Liver (tissue), 9 donors: ENCODE measurements around the gene CHN1. TPM values are rescaled to one million over a fixed set of nuclear protein-coding genes. Genes with fewer than 3 reads are reported as not detected.

Experiments used
- DNase-seq: peaks from one replicate; pipeline ENCODE4 v3.0.0-alpha.2; 2017; ENCODE audit warnings: low spot score
- H3K27ac ChIP-seq, 2 donors: one replicate each; pipeline ENCODE4 v1.7.0; 2013; ENCODE audit warnings: inconsistent platforms in 2 of 2, low read length in 2 of 2, control low read depth in 1 of 2, low read depth in 1 of 2, mild to moderate bottlenecking in 1 of 2
- H3K27me3 ChIP-seq, 4 donors: one replicate each; pipeline versions ENCODE4 v1.6.1 to v1.7.0; 2013; ENCODE audit warnings: low read length in 3 of 4, inconsistent platforms in 1 of 4, mild to moderate bottlenecking in 1 of 4, moderate library complexity in 1 of 4; ENCODE audit not compliant: control insufficient read depth in 4 of 4, insufficient read depth in 4 of 4
- H3K36me3 ChIP-seq, 4 donors: one replicate each; pipeline versions ENCODE4 v1.6.1 to v1.7.0; 2013; ENCODE audit warnings: low read length in 3 of 4, mild to moderate bottlenecking in 3 of 4, low read depth in 1 of 4, moderate library complexity in 1 of 4; ENCODE audit not compliant: control insufficient read depth in 4 of 4, insufficient read depth in 3 of 4
- H3K4me1 ChIP-seq, 4 donors: one replicate each; pipeline versions ENCODE4 v1.6.1 to v1.7.0; 2013; ENCODE audit warnings: low read length in 3 of 4, mild to moderate bottlenecking in 3 of 4, moderate library complexity in 1 of 4; ENCODE audit not compliant: control insufficient read depth in 4 of 4, insufficient read depth in 4 of 4
- H3K4me3 ChIP-seq, 3 donors: one replicate each; pipeline versions ENCODE4 v1.6.1 to v1.7.0; 2013; ENCODE audit warnings: low read length in 3 of 3, control low read depth in 1 of 3, low read depth in 1 of 3, mild to moderate bottlenecking in 1 of 3
- H3K9ac ChIP-seq, 2 donors: one replicate each; pipeline ENCODE4 v1.7.0; 2013; ENCODE audit warnings: low read length in 2 of 2, mild to moderate bottlenecking in 2 of 2, moderate library complexity in 2 of 2, control low read depth in 1 of 2, low read depth in 1 of 2
- H3K9me3 ChIP-seq, 4 donors: one replicate each; pipeline versions ENCODE4 v1.6.1 to v1.7.0; 2013; ENCODE audit warnings: low read length in 3 of 4; ENCODE audit not compliant: control insufficient read depth in 4 of 4
- ATF3 ChIP-seq: IDR thresholded peaks from 2 replicates; pipeline ENCODE4 v1.6.1; 2016; ENCODE audit warnings: antibody characterized with exemption
- FOXA1 ChIP-seq: IDR thresholded peaks from 2 replicates; pipeline ENCODE4 v1.6.1; 2016; ENCODE audit warnings: antibody characterized with exemption
- FOXA2 ChIP-seq: IDR thresholded peaks from 2 replicates; pipeline ENCODE4 v1.6.1; 2016; ENCODE audit warnings: antibody characterized with exemption
- GABPA ChIP-seq, 2 donors: IDR thresholded peaks in 1 of 2; conservative IDR thresholded peaks in 1 of 2; 2 replicates each; pipeline ENCODE4 v1.6.1; 2016; ENCODE audit warnings: antibody characterized with exemption in 2 of 2, mild to moderate bottlenecking in 1 of 2, moderate library complexity in 1 of 2
- HNF4A ChIP-seq, 2 donors: conservative IDR thresholded peaks; 2 replicates each; pipeline ENCODE4 v1.6.1; 2016; ENCODE audit warnings: antibody characterized with exemption in 2 of 2, mild to moderate bottlenecking in 2 of 2
- HNF4G ChIP-seq: IDR thresholded peaks from 2 replicates; pipeline ENCODE4 v1.6.1; 2016; ENCODE audit warnings: antibody characterized with exemption
- MAX ChIP-seq: IDR thresholded peaks from 2 replicates; pipeline ENCODE4 v1.6.1; 2016; ENCODE audit warnings: antibody characterized with exemption
- NR2F2 ChIP-seq: IDR thresholded peaks from 2 replicates; pipeline ENCODE4 v1.6.1; 2016; ENCODE audit warnings: antibody characterized with exemption
- RAD21 ChIP-seq, 2 donors: IDR thresholded peaks; 2 replicates each; pipeline ENCODE4 v1.6.1; 2016; ENCODE audit warnings: antibody characterized with exemption in 2 of 2, mild to moderate bottlenecking in 2 of 2
- REST ChIP-seq: IDR thresholded peaks from 2 replicates; pipeline ENCODE4 v1.6.1; 2016; ENCODE audit warnings: antibody characterized with exemption, mild to moderate bottlenecking
- RXRA ChIP-seq, 2 donors: IDR thresholded peaks; 2 replicates each; pipeline ENCODE4 v1.6.1; 2017 to 2018; ENCODE audit warnings: antibody characterized with exemption in 2 of 2, mild to moderate bottlenecking in 1 of 2
- SP1 ChIP-seq: IDR thresholded peaks from 2 replicates; pipeline ENCODE4 v1.6.1; 2018; ENCODE audit warnings: antibody characterized with exemption, mild to moderate bottlenecking
- TAF1 ChIP-seq: conservative IDR thresholded peaks from 2 replicates; pipeline ENCODE4 v1.6.1; 2016; ENCODE audit warnings: antibody characterized with exemption, mild to moderate bottlenecking
- ZBTB33 ChIP-seq: IDR thresholded peaks from 2 replicates; pipeline ENCODE4 v1.6.1; 2016; ENCODE audit warnings: antibody characterized with exemption
- WGBS: extraction: QIAGEN DNeasy Blood & Tissue Kit; methylation state at CpG from one replicate; pipeline ENCODE4 v1.1.7; 2013; 5-methylcytosine and 5-hydroxymethylcytosine counted together
- polyA plus RNA-seq, 2 donors: library from polyadenylated mRNA; stranded (reverse) in 1 of 2; unstranded in 1 of 2; fragments of 200-250 nt in 1 of 2; fragments of >200 nt in 1 of 2; fragmentation: Nextera tagmentation in 1 of 2; extraction: Ambion mirVana in 1 of 2; gene quantifications; one replicate each; pipeline versions ENCODE4 v1.2.1 to v1.2.3, GENCODE V29; 2013 to 2015
- total RNA-seq, 2 donors: library from RNA; depleted of rRNA; stranded (reverse); fragments of >200 nt; gene quantifications; one replicate each; pipeline ENCODE4 v1.2.3, GENCODE V29; 2014
- donor health status: healthy.
- donor health status: healthy.
- donor health status: healthy.
- donor health status: healthy.
- donor health status: healthy.

The CHN1 gene
- total and polyA plus RNA-seq, 4 donors, result 0.66 to 1.6 (median 1.1) TPM

- H3K4me1 ChIP-seq, result no peaks in the 10 kb centered on the region
- no peak overlapping the region for H3K4me3 ChIP-seq
- 91% methylated on average over 1 of the region's 1 CpG for WGBS
- no peak for DNase-seq
- H3K9me3 ChIP-seq, result no peaks in the 10 kb centered on the region
- TF ChIP-seq SP1 (no peak), RXRA (IDR thresholded peaks at IDR 0.05) (no peak), TAF1 (no peak), REST (no peak), FOXA1 (no peak), FOXA2 (no peak), HNF4G (no peak), HNF4A (conservative IDR thresholded peaks at IDR 0.05) (no peak), ATF3 (no peak), RAD21 (IDR thresholded peaks at IDR 0.05) (no peak), GABPA (IDR thresholded peaks at IDR 0.05 in 1 of 2, conservative IDR thresholded peaks at IDR 0.05 in 1 of 2) (no peak), MAX (no peak)
- H3K36me3 ChIP-seq, result no peaks in the 10 kb centered on the region
- H3K27me3 ChIP-seq, result peaks cover 0 to 3% (median 0%) of the 10 kb centered on the region in 4 donors
- H3K27ac ChIP-seq, result no peak overlapping the region
- no peak overlapping the region for H3K9ac ChIP-seq
These were observed 5.7 kb upstream of the CHN1 start for GRCh38 chr2:175010848-175011254.

GRCh38 chr2:175009917-175010621, 4.9 kb upstream of the CHN1 start:
- H3K27ac ChIP-seq, result no peak overlapping the region
- H3K36me3 ChIP-seq, result no peaks in the 10 kb centered on the region
- no peaks in the 10 kb centered on the region for H3K9me3 ChIP-seq
- H3K4me3 ChIP-seq, result no peak overlapping the region
- TF ChIP-seq FOXA1, result no peak
- TF ChIP-seq RAD21 (IDR thresholded peaks at IDR 0.05), result no peak
- no peak for TF ChIP-seq ZBTB33
- no peak for TF ChIP-seq REST
- TF ChIP-seq NR2F2, result no peak
- TF ChIP-seq TAF1, result no peak
- no peak for TF ChIP-seq GABPA (IDR thresholded peaks at IDR 0.05 in 1 of 2, conservative IDR thresholded peaks at IDR 0.05 in 1 of 2)
- no peak for TF ChIP-seq SP1
- no peak for DNase-seq
- 96% methylated on average over 3 of the region's 3 CpGs for WGBS
- H3K9ac ChIP-seq, result no peak overlapping the region
- peaks cover 0 to 3% (median 0%) of the 10 kb centered on the region in 4 donors for H3K27me3 ChIP-seq
- H3K4me1 ChIP-seq, result peaks cover 0 to 6% (median 4%) of the 10 kb centered on the region in 4 donors
